ENCODE data around the gene LRIG2. TPM values are rescaled to one million over a fixed set of nuclear protein-coding genes. Genes with fewer than 3 reads are reported as not detected.

The LRIG2 gene
- total and polyA plus RNA-seq, 2 of the 13 experiments (the other 11 are each of a cell fraction or from before 2014, with no cell fraction given) = 8.1 to 12.2 TPM

- TF ChIP-seq RARG (CRISPR knock-in tag; IDR thresholded peaks at IDR 0.05; ENCODE audit: low read depth) (no peak), MIXL1 (CRISPR knock-in tag; IDR thresholded peaks at IDR 0.05) (no peak), ARID3A (IDR thresholded peaks at IDR 0.05; ENCODE audit: low read depth, low read length) (no peak), MTF1 (CRISPR knock-in tag; IDR thresholded peaks at IDR 0.05) (no peak), SCMH1 (CRISPR knock-in tag; IDR thresholded peaks at IDR 0.05; ENCODE audit: borderline replicate concordance) (no peak), ZNF121 (CRISPR knock-in tag; IDR thresholded peaks at IDR 0.05) (peak; percentile 34; the same call in 1 of the 2 replicates), MAF1 (CRISPR knock-in tag; IDR thresholded peaks at IDR 0.05; ENCODE audit: borderline replicate concordance) (no peak), SRY (CRISPR knock-in tag; IDR thresholded peaks at IDR 0.05) (no peak), ZNF33B (CRISPR knock-in tag; IDR thresholded peaks at IDR 0.05) (no peak), ZNF512 (CRISPR knock-in tag; IDR thresholded peaks at IDR 0.05) (no peak), MED1 (CRISPR knock-in tag; IDR thresholded peaks at IDR 0.05) (0 out of 2 replicates have a peak, but pooled peaks have one; percentile 32), HMG20A (CRISPR knock-in tag; IDR thresholded peaks at IDR 0.05; ENCODE audit: borderline replicate concordance) (0 out of 2 replicates have a peak, but pooled peaks have one; percentile 39), TEAD2 (CRISPR knock-in tag; IDR thresholded peaks at IDR 0.05) (no peak), RCOR2 (CRISPR knock-in tag; IDR thresholded peaks at IDR 0.05) (no peak), ZNF761 (CRISPR knock-in tag; conservative IDR thresholded peaks at IDR 0.05) (no peak), ZBTB7B (CRISPR knock-in tag; IDR thresholded peaks at IDR 0.05) (no peak), REL (CRISPR knock-in tag; conservative IDR thresholded peaks at IDR 0.05) (no peak), KDM4B (CRISPR knock-in tag; IDR thresholded peaks at IDR 0.05) (no peak), PHB2 (IDR thresholded peaks at IDR 0.05; ENCODE audit: partially characterized antibody) (no peak), MED8 (CRISPR knock-in tag; IDR thresholded peaks at IDR 0.05; ENCODE audit: insufficient replicate concordance) (no peak), ZMYM3 (CRISPR knock-in tag; IDR thresholded peaks at IDR 0.05) (0 out of 2 replicates have a peak, but pooled peaks have one; percentile 12), ZBTB42 (CRISPR knock-in tag; IDR thresholded peaks at IDR 0.05) (no peak), ATF4 (CRISPR knock-in tag; IDR thresholded peaks at IDR 0.05) (no peak), THAP8 (CRISPR knock-in tag; IDR thresholded peaks at IDR 0.05; ENCODE audit: borderline replicate concordance) (no peak)
Observed at GRCh38 chr1:113153116-113153803, 80.3 kb downstream of the LRIG2 start (continued).

Data from HepG2 (cell line).